ENCODE results near the gene RNF125.

The RNF125 gene

GRCh38 chr18:31978616-31979015 lies 40.0 kb upstream of the RNF125 start:
- H3K27ac ChIP-seq, result no peak overlapping the region
- POLR2A ChIA-PET (ENCODE audit: low non-redundant PET), result no interaction called here
- CTCF ChIA-PET, result interaction anchor here (0.5 kb wide), 1 partner anchor 635 kb away, joined by 4 read pairs; no protein-coding TSS in a partner anchor

GRCh38 chr18:31979714-31980113 lies 38.9 kb upstream of the RNF125 start:
- CTCF ChIA-PET, result interaction anchor here (0.6 kb wide), 1 partner anchor 9 kb away, joined by 3 read pairs; no protein-coding TSS in a partner anchor

More at GRCh38 chr18:31978616-31979015, 40.0 kb upstream of the RNF125 start:
- TF ChIP-seq CTCF (conservative IDR thresholded peaks at IDR 0.05; ENCODE audit: low read depth), result no peak
- no peak for DNase-seq (ENCODE audit: low spot score)

GRCh38 chr18:31980863-31981262 lies 37.8 kb upstream of the RNF125 start:
- ChIA-PET CTCF (no interaction called here), POLR2A (ENCODE audit: low non-redundant PET) (no interaction called here)
- no peak for TF ChIP-seq CTCF (conservative IDR thresholded peaks at IDR 0.05; ENCODE audit: low read depth)
- DNase-seq (ENCODE audit: low spot score), result no peak
- no peak overlapping the region for H3K27ac ChIP-seq

More at GRCh38 chr18:31979714-31980113, 38.9 kb upstream of the RNF125 start:
- no peak for DNase-seq (ENCODE audit: low spot score)
- POLR2A ChIA-PET (ENCODE audit: low non-redundant PET), result no interaction called here
- no peak overlapping the region for H3K27ac ChIP-seq
- no peak for TF ChIP-seq CTCF (conservative IDR thresholded peaks at IDR 0.05; ENCODE audit: low read depth)

GRCh38 chr18:31983020-31983419 lies 35.6 kb upstream of the RNF125 start:
- ChIA-PET POLR2A (ENCODE audit: low non-redundant PET) (no interaction called here), CTCF (interaction anchor here (0.6 kb wide), 1 partner anchor 137 kb away, joined by 3 read pairs; no protein-coding TSS in a partner anchor)
- DNase-seq (ENCODE audit: low spot score), result no peak
- H3K27ac ChIP-seq, result no peak overlapping the region
- TF ChIP-seq CTCF (conservative IDR thresholded peaks at IDR 0.05; ENCODE audit: low read depth), result no peak

- H3K27ac ChIP-seq, result no peak overlapping the region
- TF ChIP-seq CTCF (conservative IDR thresholded peaks at IDR 0.05; ENCODE audit: low read depth), result no peak
- POLR2A ChIA-PET (ENCODE audit: low non-redundant PET), result no interaction called here
- no peak for DNase-seq (ENCODE audit: low spot score)
- CTCF ChIA-PET, result interaction anchor here (0.6 kb wide), 1 partner anchor 138 kb away, joined by 3 read pairs; no protein-coding TSS in a partner anchor
These were observed 34.6 kb upstream of the RNF125 start for GRCh38 chr18:31983976-31984375.

- DNase-seq (ENCODE audit: low spot score), result no peak
- CTCF ChIA-PET, result no interaction called here
- no peak for TF ChIP-seq CTCF (conservative IDR thresholded peaks at IDR 0.05; ENCODE audit: low read depth)
- no peak overlapping the region for H3K27ac ChIP-seq
- POLR2A ChIA-PET (ENCODE audit: low non-redundant PET), result no interaction called here
These were observed 27.8 kb upstream of the RNF125 start for GRCh38 chr18:31990823-31991222.

Measured in RWPE1 (cell line).